Measurements from ENCODE around the gene ATP11C.

- TF ChIP-seq TAF7 (tag; IDR thresholded peaks at IDR 0.05) (no peak), CTBP1 (IDR thresholded peaks at IDR 0.05; ENCODE audit: borderline replicate concordance) (no peak), CTCF (IDR thresholded peaks at IDR 0.05 in 2 of 3, conservative IDR thresholded peaks at IDR 0.05 in 1 of 3; ENCODE audit: insufficient read depth in 2 of 3, low read depth in 1 of 3, low read length in 3 of 3) (no peak), ZNF699 (CRISPR knock-in tag; IDR thresholded peaks at IDR 0.05; ENCODE audit: insufficient replicate concordance) (no peak), BDP1 (IDR thresholded peaks at IDR 0.05; ENCODE audit: insufficient read depth, insufficient read length) (no peak), ASH1L (IDR thresholded peaks at IDR 0.05; ENCODE audit: borderline replicate concordance, low read depth, partially characterized antibody) (no peak), BCL6 (CRISPR knock-in tag; IDR thresholded peaks at IDR 0.05) (no peak), RNF2 (IDR thresholded peaks at IDR 0.05) (no peak), BRF1 (IDR thresholded peaks at IDR 0.05; ENCODE audit: borderline replicate concordance, extremely low read depth, insufficient read length) (no peak), ZBTB11 (CRISPR knock-in tag; IDR thresholded peaks at IDR 0.05) (no peak), POLR2AphosphoS5 (IDR thresholded peaks at IDR 0.05; ENCODE audit: control insufficient read depth, insufficient read depth, low read depth, low read length) (no peak), EP400 (IDR thresholded peaks at IDR 0.05) (no peak), ATF1 (CRISPR knock-in tag; IDR thresholded peaks at IDR 0.05) (no peak), ATF1 (tag; IDR thresholded peaks at IDR 0.05) (no peak)
These were observed 166.3 kb downstream of the ATP11C start for GRCh38 chrX:139766545-139766983.

Data from K562 (cell line).